Sigmoid colon (tissue), 7 donors: ENCODE results near the gene SDK2. TPM values are rescaled to one million over a fixed set of nuclear protein-coding genes. Genes with fewer than 3 reads are reported as not detected.

ENCODE experiments used
- DNase-seq: peaks from one replicate; pipeline ENCODE4 v3.0.0-alpha.2; 2019
- H3K27ac ChIP-seq, 4 donors: fragments of 200-600 bp; sonication (generic); one replicate each; pipeline ENCODE4 v1.5.1; 2016 to 2019; ENCODE audit warnings: mild to moderate bottlenecking in 1 of 4
- H3K27me3 ChIP-seq, 3 donors: fragments of 200-600 bp; sonication (generic); one replicate each; pipeline ENCODE4 v1.5.1; 2019; ENCODE audit warnings: mild to moderate bottlenecking in 1 of 3
- H3K36me3 ChIP-seq, 4 donors: fragments of 200-600 bp; sonication (generic); one replicate each; pipeline ENCODE4 v1.5.1; 2016 to 2019
- H3K4me1 ChIP-seq, 4 donors: fragments of 200-600 bp; sonication (generic); one replicate each; pipeline ENCODE4 v1.5.1; 2017 to 2019
- H3K4me3 ChIP-seq, 4 donors: fragments of 200-600 bp; sonication (generic); one replicate each; pipeline ENCODE4 v1.5.1; 2017 to 2019; ENCODE audit warnings: mild to moderate bottlenecking in 2 of 4, moderate library complexity in 1 of 4
- H3K9me3 ChIP-seq, 4 donors: fragments of 200-600 bp in 3 of 4; sonication (generic) in 3 of 4; one replicate each; pipeline versions ENCODE4 v1.5.1 to v1.6.1; 2013 to 2019
- CTCF ChIP-seq, 4 experiments: fragments of 450-650 bp in 3 of 4; fragments of 200-600 bp in 1 of 4; IDR thresholded peaks; one replicate each; pipeline ENCODE4 v1.5.1; 2016 to 2019; ENCODE audit warnings: antibody characterized with exemption in 4 of 4, mild to moderate bottlenecking in 3 of 4, moderate library complexity in 2 of 4
- EP300 ChIP-seq, 4 donors: sonication (generic); formaldehyde crosslinking; IDR thresholded peaks; one replicate each; pipeline ENCODE4 v1.6.1; 2017; ENCODE audit warnings: antibody characterized with exemption in 4 of 4
- POLR2A ChIP-seq, 2 donors: fragments of 450-650 bp; IDR thresholded peaks; one replicate each; pipeline ENCODE4 v1.6.1; 2016; ENCODE audit warnings: antibody characterized with exemption in 2 of 2, mild to moderate bottlenecking in 2 of 2, moderate library complexity in 2 of 2
- POLR2AphosphoS5 ChIP-seq, 4 donors: sonication (generic); formaldehyde crosslinking; IDR thresholded peaks; one replicate each; pipeline ENCODE4 v1.6.1; 2017; ENCODE audit warnings: antibody characterized with exemption in 4 of 4
- WGBS, 2 donors: extraction: QIAGEN DNeasy Blood & Tissue Kit; methylation state at CpG; one replicate each; pipeline ENCODE4 v1.1.7; 2013; 5-methylcytosine and 5-hydroxymethylcytosine counted together
- intact Hi-C: fragments of 100-400 bp; cut with DNase I; formaldehyde crosslinking; loops from one replicate; pipeline ENCODE4 v1.15.1; 2023
- polyA plus RNA-seq, 3 donors: library from polyadenylated mRNA; stranded (reverse); fragments of 200-250 nt; gene quantifications; one replicate each; pipeline ENCODE4 v1.2.3, GENCODE V29; 2013
- total RNA-seq, 4 donors: library from RNA; depleted of rRNA; stranded (reverse); fragments of >200 nt; gene quantifications; one replicate each; pipeline ENCODE4 v1.1.0, GENCODE V29; 2016
- donor health status: healthy with polysubstance abuse.
- donor health status: Bipolar disorder and iron deficiency.
- donor health status: healthy.

The SDK2 gene
- total and polyA plus RNA-seq, 7 donors: under 0.01 to 1.9 (median 0.71) TPM

- Histone ChIP-seq H3K4me3 (no peak overlapping the region), H3K27ac (no peak overlapping the region), H3K36me3 (no peaks in the 10 kb centered on the region), H3K27me3 (peaks cover 0 to 7% (median 2%) of the 10 kb centered on the region in 3 donors), H3K4me1 (no peaks in the 10 kb centered on the region), H3K9me3 (no peaks in the 10 kb centered on the region)
- no peak for TF ChIP-seq EP300 (IDR thresholded peaks at IDR 0.05)
- TF ChIP-seq POLR2A (IDR thresholded peaks at IDR 0.05): no peak
- no peak for TF ChIP-seq CTCF (IDR thresholded peaks at IDR 0.05)
- no peak for TF ChIP-seq POLR2AphosphoS5 (IDR thresholded peaks at IDR 0.05)
- WGBS, 2 donors: 95 to 96% methylated on average over 5 of the region's 5 CpGs
- DNase-seq: no peak
- intact Hi-C loops: no loop called here
Measured at GRCh38 chr17:73617501-73617900, 26.7 kb downstream of the SDK2 start.

GRCh38 chr17:73616873-73617404, 27.3 kb downstream of the SDK2 start:
- peaks cover 0 to 12% (median 7%) of the 10 kb centered on the region in 3 donors for H3K27me3 ChIP-seq
- no peak overlapping the region for H3K4me3 ChIP-seq
- intact Hi-C loops: no loop called here
- H3K36me3 ChIP-seq: no peaks in the 10 kb centered on the region
- no peak overlapping the region for H3K27ac ChIP-seq
- DNase-seq: no peak
- H3K4me1 ChIP-seq: no peaks in the 10 kb centered on the region
- H3K9me3 ChIP-seq: no peaks in the 10 kb centered on the region
- TF ChIP-seq POLR2A (IDR thresholded peaks at IDR 0.05) (no peak), EP300 (IDR thresholded peaks at IDR 0.05) (no peak), CTCF (IDR thresholded peaks at IDR 0.05) (no peak), POLR2AphosphoS5 (IDR thresholded peaks at IDR 0.05) (no peak)
- WGBS, 2 donors: 77 to 89% methylated on average over 8 of the region's 8 CpGs

GRCh38 chr17:73616120-73616872, 27.9 kb downstream of the SDK2 start:
- Histone ChIP-seq H3K9me3 (no peaks in the 10 kb centered on the region), H3K4me1 (no peaks in the 10 kb centered on the region), H3K27ac (no peak overlapping the region), H3K27me3 (peaks cover 0 to 19% (median 7%) of the 10 kb centered on the region in 3 donors), H3K4me3 (no peak overlapping the region), H3K36me3 (no peaks in the 10 kb centered on the region)
- 63 to 66% methylated on average over 15 of the region's 15 CpGs for WGBS, 2 donors
- no peak for DNase-seq
- TF ChIP-seq CTCF (IDR thresholded peaks at IDR 0.05) (no peak), POLR2A (IDR thresholded peaks at IDR 0.05) (no peak), EP300 (IDR thresholded peaks at IDR 0.05) (no peak), POLR2AphosphoS5 (IDR thresholded peaks at IDR 0.05) (no peak)
- intact Hi-C loops: no loop called here

- peaks cover 0 to 21% (median 7%) of the 10 kb centered on the region in 3 donors for H3K27me3 ChIP-seq
- H3K27ac ChIP-seq: no peak overlapping the region
- H3K36me3 ChIP-seq: no peaks in the 10 kb centered on the region
- H3K9me3 ChIP-seq: no peaks in the 10 kb centered on the region
- H3K4me1 ChIP-seq: no peaks in the 10 kb centered on the region
- no peak overlapping the region for H3K4me3 ChIP-seq
- intact Hi-C loops: no loop called here
- no peak for DNase-seq
- TF ChIP-seq POLR2AphosphoS5 (IDR thresholded peaks at IDR 0.05) (no peak), POLR2A (IDR thresholded peaks at IDR 0.05) (no peak), EP300 (IDR thresholded peaks at IDR 0.05) (no peak), CTCF (IDR thresholded peaks at IDR 0.05) (no peak)
- WGBS, 2 donors: 85 to 86% methylated on average over 8 to 9 of the region's 9 CpGs
Measured at GRCh38 chr17:73614256-73614655, 30.0 kb downstream of the SDK2 start.
